DND-41 (cell line): ENCODE measurements around the gene YY2.

ENCODE experiments used
- EZH2 ChIP-seq: IDR thresholded peaks from 3 replicates; pipeline ENCODE4 v1.6.1; 2012; ENCODE audit warnings: borderline replicate concordance, low read depth, mild to moderate bottlenecking, moderate library complexity, low read length, inconsistent platforms; ENCODE audit not compliant: severe bottlenecking
- TF ChIP-seq, protein P1 (sequence below): IDR thresholded peaks from 2 replicates; pipeline ENCODE4 v1.5.1; 2012; ENCODE audit warnings: borderline replicate concordance, low read length, moderate library complexity, mild to moderate bottlenecking; ENCODE audit not compliant: poor library complexity, severe bottlenecking; ENCODE audit errors: extremely low read depth

GRCh38 chrX:21839334-21840192, 16.2 kb upstream of the YY2 start, which contains the start of gene MBTPS2:
- TF ChIP-seq, protein P1, sequence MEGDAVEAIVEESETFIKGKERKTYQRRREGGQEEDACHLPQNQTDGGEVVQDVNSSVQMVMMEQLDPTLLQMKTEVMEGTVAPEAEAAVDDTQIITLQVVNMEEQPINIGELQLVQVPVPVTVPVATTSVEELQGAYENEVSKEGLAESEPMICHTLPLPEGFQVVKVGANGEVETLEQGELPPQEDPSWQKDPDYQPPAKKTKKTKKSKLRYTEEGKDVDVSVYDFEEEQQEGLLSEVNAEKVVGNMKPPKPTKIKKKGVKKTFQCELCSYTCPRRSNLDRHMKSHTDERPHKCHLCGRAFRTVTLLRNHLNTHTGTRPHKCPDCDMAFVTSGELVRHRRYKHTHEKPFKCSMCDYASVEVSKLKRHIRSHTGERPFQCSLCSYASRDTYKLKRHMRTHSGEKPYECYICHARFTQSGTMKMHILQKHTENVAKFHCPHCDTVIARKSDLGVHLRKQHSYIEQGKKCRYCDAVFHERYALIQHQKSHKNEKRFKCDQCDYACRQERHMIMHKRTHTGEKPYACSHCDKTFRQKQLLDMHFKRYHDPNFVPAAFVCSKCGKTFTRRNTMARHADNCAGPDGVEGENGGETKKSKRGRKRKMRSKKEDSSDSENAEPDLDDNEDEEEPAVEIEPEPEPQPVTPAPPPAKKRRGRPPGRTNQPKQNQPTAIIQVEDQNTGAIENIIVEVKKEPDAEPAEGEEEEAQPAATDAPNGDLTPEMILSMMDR: peak; percentile 38
- TF ChIP-seq EZH2: no peak
